Cardiac muscle cell (in vitro differentiated cells and primary cell): ENCODE measurements around the gene MBNL1. TPM values are rescaled to one million over a fixed set of nuclear protein-coding genes. Genes with fewer than 3 reads are reported as not detected.

Experiments
- DNase-seq, 2 donors: peaks; one replicate each; pipeline versions ENCODE4 v3.0.0 to v3.0.0-alpha.2; 2010 to 2017; ENCODE audit warnings: low read depth in 1 of 2, low spot score in 1 of 2
- H3K27ac ChIP-seq: fragments of 200-600 bp; sonication (generic); 2 replicates; pipeline ENCODE4 v1.5.1; 2016
- H3K27me3 ChIP-seq: fragments of 200-600 bp; sonication (generic); 2 replicates; pipeline ENCODE4 v1.6.0; 2016; ENCODE audit warnings: control low read depth
- H3K36me3 ChIP-seq: fragments of 200-600 bp; sonication (generic); 2 replicates; pipeline ENCODE4 v1.5.1; 2016; ENCODE audit warnings: control low read depth
- H3K4me1 ChIP-seq: fragments of 200-600 bp; sonication (generic); 2 replicates; pipeline ENCODE4 v1.8.1; 2017; ENCODE audit warnings: low read depth, mild to moderate bottlenecking, mixed run types
- H3K4me3 ChIP-seq: fragments of 200-600 bp; sonication (generic); 2 replicates; pipeline ENCODE4 v1.5.1; 2016; ENCODE audit warnings: mild to moderate bottlenecking
- H3K9me3 ChIP-seq: fragments of 200-600 bp; sonication (generic); 2 replicates; pipeline ENCODE4 v1.5.1; 2017; ENCODE audit warnings: low read depth, mild to moderate bottlenecking, control low read depth
- polyA plus RNA-seq: library from polyadenylated mRNA; unstranded; fragments of >200 nt; fragmentation: Nextera tagmentation; extraction: Ambion mirVana; gene quantifications from 2 replicates; pipeline ENCODE4 v1.2.1, GENCODE V29; 2016
- total RNA-seq: library from RNA; depleted of rRNA; stranded (reverse); fragments of >200 nt; gene quantifications from 2 replicates; pipeline ENCODE4 v1.2.3, GENCODE V29; 2016
- TF ChIP-seq, protein P1 (sequence below): IDR thresholded peaks from 2 replicates; pipeline ENCODE4 v1.5.1; 2012; ENCODE audit warnings: low read depth, mild to moderate bottlenecking, low read length

The MBNL1 gene
- total and polyA plus RNA-seq, 2 experiments from 2014 or later: 18.1 to 75.1 TPM

- TF ChIP-seq, protein P1, sequence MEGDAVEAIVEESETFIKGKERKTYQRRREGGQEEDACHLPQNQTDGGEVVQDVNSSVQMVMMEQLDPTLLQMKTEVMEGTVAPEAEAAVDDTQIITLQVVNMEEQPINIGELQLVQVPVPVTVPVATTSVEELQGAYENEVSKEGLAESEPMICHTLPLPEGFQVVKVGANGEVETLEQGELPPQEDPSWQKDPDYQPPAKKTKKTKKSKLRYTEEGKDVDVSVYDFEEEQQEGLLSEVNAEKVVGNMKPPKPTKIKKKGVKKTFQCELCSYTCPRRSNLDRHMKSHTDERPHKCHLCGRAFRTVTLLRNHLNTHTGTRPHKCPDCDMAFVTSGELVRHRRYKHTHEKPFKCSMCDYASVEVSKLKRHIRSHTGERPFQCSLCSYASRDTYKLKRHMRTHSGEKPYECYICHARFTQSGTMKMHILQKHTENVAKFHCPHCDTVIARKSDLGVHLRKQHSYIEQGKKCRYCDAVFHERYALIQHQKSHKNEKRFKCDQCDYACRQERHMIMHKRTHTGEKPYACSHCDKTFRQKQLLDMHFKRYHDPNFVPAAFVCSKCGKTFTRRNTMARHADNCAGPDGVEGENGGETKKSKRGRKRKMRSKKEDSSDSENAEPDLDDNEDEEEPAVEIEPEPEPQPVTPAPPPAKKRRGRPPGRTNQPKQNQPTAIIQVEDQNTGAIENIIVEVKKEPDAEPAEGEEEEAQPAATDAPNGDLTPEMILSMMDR: no peak
- H3K27ac ChIP-seq: no peak overlapping the region
- no peak for DNase-seq
Measured at GRCh38 chr3:152350139-152350538, 81.4 kb downstream of the MBNL1 start.

DNA sequence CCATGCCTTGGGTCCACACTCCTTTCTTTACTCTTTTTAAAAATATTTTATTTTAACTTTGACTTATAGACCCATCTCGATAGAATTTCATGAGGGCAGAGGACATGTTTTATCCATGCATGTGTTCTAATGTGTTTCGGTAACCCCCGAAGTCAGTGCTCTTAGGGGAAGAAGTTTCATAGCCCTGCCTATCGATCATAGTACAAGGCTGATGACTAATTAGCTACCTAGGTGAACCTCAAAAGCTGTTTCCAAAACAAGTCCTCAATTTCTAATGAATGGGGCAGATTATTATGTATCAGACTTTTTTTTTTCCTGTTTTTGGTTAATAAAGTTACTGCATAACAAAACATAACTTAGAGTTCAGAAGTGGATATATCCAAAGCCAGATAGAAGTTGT, 82.0 kb downstream of the MBNL1 start:
- Histone ChIP-seq H3K9me3 (no peaks in the 10 kb centered on the region), H3K4me3 (no peak overlapping the region), H3K36me3 (no peaks in the 10 kb centered on the region), H3K27ac (no peak overlapping the region), H3K4me1 (peaks cover 15% of the 10 kb centered on the region), H3K27me3 (no peaks in the 10 kb centered on the region)
- no peak for DNase-seq
- TF ChIP-seq, protein P1: no peak

More at GRCh38 chr3:152350139-152350538, 81.4 kb downstream of the MBNL1 start:
- Histone ChIP-seq H3K4me3 (no peak overlapping the region), H3K36me3 (no peaks in the 10 kb centered on the region), H3K27me3 (no peaks in the 10 kb centered on the region), H3K9me3 (no peaks in the 10 kb centered on the region), H3K4me1 (peaks cover 15% of the 10 kb centered on the region)

DNA sequence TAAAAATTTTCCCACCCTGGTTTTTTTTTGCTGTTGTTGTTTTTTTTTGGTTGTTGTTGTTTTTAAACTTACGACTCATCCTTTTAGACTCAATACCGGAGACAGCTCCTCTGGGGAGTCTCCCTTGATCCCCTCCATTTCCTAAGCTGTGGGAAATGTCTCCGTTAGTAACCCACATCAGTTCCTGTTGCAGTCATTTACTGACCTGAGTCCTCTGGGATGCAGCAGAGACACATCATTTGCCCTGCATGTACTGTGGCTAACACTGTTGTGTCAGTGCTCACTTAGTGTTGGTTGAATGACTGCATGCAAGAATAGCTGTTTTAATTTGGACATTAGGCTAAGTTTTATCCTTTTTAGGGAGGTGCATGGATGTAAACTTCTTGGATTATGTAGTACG, 83.8 kb downstream of the MBNL1 start:
- no peak for DNase-seq

GRCh38 chr3:152353578-152353977, 84.8 kb downstream of the MBNL1 start:
- H3K36me3 ChIP-seq: no peaks in the 10 kb centered on the region
- H3K9me3 ChIP-seq: no peaks in the 10 kb centered on the region
- no peak overlapping the region for H3K4me3 ChIP-seq
- TF ChIP-seq, protein P1: no peak
- H3K4me1 ChIP-seq: peaks cover 16% of the 10 kb centered on the region
- DNase-seq: no peak
- H3K27ac ChIP-seq: no peak overlapping the region
- H3K27me3 ChIP-seq: no peaks in the 10 kb centered on the region

More for the DNA sequence above, 83.8 kb downstream of the MBNL1 start:
- H3K27ac ChIP-seq: no peak overlapping the region
- TF ChIP-seq, protein P1: no peak
- H3K27me3 ChIP-seq: no peaks in the 10 kb centered on the region
- H3K4me1 ChIP-seq: peaks cover 19% of the 10 kb centered on the region
- no peaks in the 10 kb centered on the region for H3K36me3 ChIP-seq
- H3K9me3 ChIP-seq: no peaks in the 10 kb centered on the region
- no peak overlapping the region for H3K4me3 ChIP-seq

- Histone ChIP-seq H3K27ac (no peak overlapping the region), H3K36me3 (no peaks in the 10 kb centered on the region), H3K9me3 (no peaks in the 10 kb centered on the region), H3K4me1 (peaks cover 8% of the 10 kb centered on the region), H3K27me3 (no peaks in the 10 kb centered on the region), H3K4me3 (no peak overlapping the region)
- TF ChIP-seq, protein P1: no peak
- peak in 1 of 2 donors; percentile 35 for DNase-seq
Measured at GRCh38 chr3:152355744-152356665, 87.3 kb downstream of the MBNL1 start.
